Retina (tissue), 1 donor: Measurements from ENCODE around the gene SSRP1.

Experiments used
- DNase-seq: peaks from one replicate; pipeline ENCODE4 v3.0.0-alpha.2; 2016

Gene SSRP1

GRCh38 chr11:57359896-57360690, 24.4 kb upstream of the SSRP1 start:
- no peak for DNase-seq

GRCh38 chr11:57359396-57359795, 23.7 kb upstream of the SSRP1 start:
- DNase-seq, result no peak

- no peak for DNase-seq
Measured at GRCh38 chr11:57358991-57359390, 23.3 kb upstream of the SSRP1 start.

GRCh38 chr11:57358543-57358961, 22.9 kb upstream of the SSRP1 start:
- no peak for DNase-seq

GRCh38 chr11:57357856-57358255, 22.2 kb upstream of the SSRP1 start:
- DNase-seq, result no peak

GRCh38 chr11:57357310-57357709, 21.6 kb upstream of the SSRP1 start:
- no peak for DNase-seq

- DNase-seq, result no peak
Measured at GRCh38 chr11:57356268-57356667, 20.6 kb upstream of the SSRP1 start.

- DNase-seq, result no peak
Measured at GRCh38 chr11:57354699-57355098, 19.0 kb upstream of the SSRP1 start.

GRCh38 chr11:57353852-57354251, 18.2 kb upstream of the SSRP1 start:
- no peak for DNase-seq

- DNase-seq, result no peak
Measured at GRCh38 chr11:57353446-57353845, 17.8 kb upstream of the SSRP1 start.

GRCh38 chr11:57353036-57353435, 17.3 kb upstream of the SSRP1 start:
- no peak for DNase-seq

GRCh38 chr11:57349491-57350274, 14.0 kb upstream of the SSRP1 start:
- peak; percentile 89 for DNase-seq

- DNase-seq, result no peak
Measured at GRCh38 chr11:57348636-57349313, 13.1 kb upstream of the SSRP1 start.

GRCh38 chr11:57348052-57348451, 12.4 kb upstream of the SSRP1 start:
- no peak for DNase-seq

- no peak for DNase-seq
Measured at GRCh38 chr11:57347336-57347735, 11.6 kb upstream of the SSRP1 start.

GRCh38 chr11:57345555-57346211, 10.0 kb upstream of the SSRP1 start:
- DNase-seq, result peak; percentile 51

GRCh38 chr11:57344826-57345225, 9.1 kb upstream of the SSRP1 start:
- no peak for DNase-seq

GRCh38 chr11:57343825-57344224, 8.1 kb upstream of the SSRP1 start:
- DNase-seq, result no peak

GRCh38 chr11:57342702-57343101, 7.0 kb upstream of the SSRP1 start:
- no peak for DNase-seq

GRCh38 chr11:57341250-57341808, 5.6 kb upstream of the SSRP1 start:
- no peak for DNase-seq

GRCh38 chr11:57340039-57340615, 4.4 kb upstream of the SSRP1 start:
- DNase-seq, result peak; percentile 71

- peak; percentile 34 for DNase-seq
Measured at GRCh38 chr11:57339328-57339727, 3.6 kb upstream of the SSRP1 start.
